ENCODE data around the gene CASKIN2.
"Not testable (repeated sequence)": the region's sequence is repeated elsewhere in the genome, so short reads cannot be mapped to it uniquely, and the experiment has no call there.

The CASKIN2 gene

GRCh38 chr17:75459590-75460267, 55.6 kb downstream of the CASKIN2 start:
- no peak for DNase-seq

- DNase-seq, result no peak
Measured at GRCh38 chr17:75459246-75459589, 56.1 kb downstream of the CASKIN2 start.

GRCh38 chr17:75457047-75457654, 58.2 kb downstream of the CASKIN2 start:
- peak; percentile 25 for DNase-seq

GRCh38 chr17:75456417-75457046, 58.8 kb downstream of the CASKIN2 start, which contains the start of gene TMEM94:
TMEM94 (plus strand) TSS chr17:75456635; CDS start chr17:75471906, 15,271 bp downstream.
- peak; percentile 94 for DNase-seq

GRCh38 chr17:75456039-75456416, 59.3 kb downstream of the CASKIN2 start:
- DNase-seq, result no peak

- not testable (repeated sequence) for DNase-seq
Measured at GRCh38 chr17:75454672-75455071, 60.7 kb downstream of the CASKIN2 start.

- DNase-seq, result no peak
Measured at GRCh38 chr17:75454193-75454592, 61.1 kb downstream of the CASKIN2 start.

- no peak for DNase-seq
Measured at GRCh38 chr17:75450270-75450669, 65.1 kb downstream of the CASKIN2 start.
